Hematopoietic multipotent progenitor cell treated with erythropoietin and hydrocortisone succinate and interleukin-3 and kit ligand, for 17 days (in vitro differentiated cells): ENCODE results near the gene ANKRD52.
"Not testable (repeated sequence)": the region's sequence is repeated elsewhere in the genome, so short reads cannot be mapped to it uniquely, and the experiment has no call there.

ENCODE experiments used
- DNase-seq: peaks from one replicate; pipeline ENCODE4 v3.0.0-alpha.2; 2015; ENCODE audit warnings: low spot score

The ANKRD52 gene

DNA sequence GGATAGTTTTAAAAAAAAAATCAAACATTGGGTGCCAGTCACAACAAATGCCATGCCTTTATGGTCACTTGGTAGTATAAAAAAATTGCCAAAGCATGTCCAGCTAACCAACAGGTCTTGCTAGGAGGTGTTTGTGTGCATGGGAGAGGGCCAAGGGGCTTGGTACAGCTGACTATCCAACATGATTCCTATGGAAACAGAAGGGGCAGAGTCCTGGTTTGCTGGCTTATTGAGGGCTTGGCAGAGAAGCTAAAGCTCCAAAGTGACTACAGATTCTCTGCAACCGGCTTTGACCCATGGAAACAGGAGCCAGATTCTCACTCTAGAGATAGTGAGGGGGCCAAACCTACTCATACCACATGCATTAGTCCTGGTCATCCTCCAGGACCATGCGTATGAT lies 14.3 kb upstream of the ANKRD52 start:
- DNase-seq = not testable (repeated sequence)

DNA sequence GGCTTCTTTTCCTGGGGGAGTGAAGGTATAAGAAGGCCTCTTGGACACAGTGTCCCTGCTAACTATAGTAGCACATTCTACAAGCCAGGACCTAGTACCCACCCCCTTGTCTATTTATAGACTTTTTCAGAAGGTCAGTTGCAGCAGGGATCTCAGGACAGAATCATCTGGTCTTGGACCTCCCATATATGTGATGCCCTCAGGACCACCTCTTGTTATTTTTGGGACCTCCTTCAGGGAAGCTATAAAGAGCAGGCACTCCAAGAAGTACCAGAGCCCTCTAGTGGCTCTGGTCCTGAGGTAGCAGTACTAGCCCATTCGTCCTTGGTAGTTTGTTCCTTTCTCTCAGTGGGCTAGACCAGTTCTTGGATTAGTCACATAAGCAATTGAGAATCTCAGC lies 12.8 kb upstream of the ANKRD52 start:
- peak; percentile 23 for DNase-seq

DNA sequence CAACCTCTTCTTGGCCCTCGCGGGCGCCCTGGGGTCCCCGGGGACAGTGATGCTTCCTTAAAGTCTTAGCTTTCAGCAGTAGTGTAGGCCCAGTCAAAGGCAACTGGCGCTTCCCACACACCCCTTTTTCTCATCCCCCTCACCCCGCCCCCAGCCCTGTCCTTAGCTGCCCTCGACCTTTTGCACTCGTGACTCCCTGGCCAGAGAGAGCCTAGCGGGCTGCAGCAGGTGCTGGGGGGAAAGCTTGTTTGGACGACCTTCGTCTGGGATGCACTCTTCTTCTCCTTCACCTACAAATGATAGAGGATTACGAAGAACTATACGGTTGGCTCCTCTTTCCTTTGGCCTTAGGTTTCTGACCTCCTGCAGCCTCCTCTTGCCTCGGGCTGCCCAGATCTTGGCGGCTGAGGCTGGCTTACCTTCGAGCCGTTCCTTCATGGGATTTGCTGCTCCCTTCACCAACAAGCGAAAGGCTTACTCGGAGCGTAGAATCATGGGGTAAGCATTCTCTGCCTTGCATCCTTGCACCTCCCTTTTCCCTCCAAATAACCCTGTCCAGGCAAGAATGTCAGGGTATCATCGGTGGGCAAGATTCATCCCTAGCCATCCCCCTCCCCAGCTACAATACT lies 9.4 kb upstream of the ANKRD52 start:
- DNase-seq = no peak

DNA sequence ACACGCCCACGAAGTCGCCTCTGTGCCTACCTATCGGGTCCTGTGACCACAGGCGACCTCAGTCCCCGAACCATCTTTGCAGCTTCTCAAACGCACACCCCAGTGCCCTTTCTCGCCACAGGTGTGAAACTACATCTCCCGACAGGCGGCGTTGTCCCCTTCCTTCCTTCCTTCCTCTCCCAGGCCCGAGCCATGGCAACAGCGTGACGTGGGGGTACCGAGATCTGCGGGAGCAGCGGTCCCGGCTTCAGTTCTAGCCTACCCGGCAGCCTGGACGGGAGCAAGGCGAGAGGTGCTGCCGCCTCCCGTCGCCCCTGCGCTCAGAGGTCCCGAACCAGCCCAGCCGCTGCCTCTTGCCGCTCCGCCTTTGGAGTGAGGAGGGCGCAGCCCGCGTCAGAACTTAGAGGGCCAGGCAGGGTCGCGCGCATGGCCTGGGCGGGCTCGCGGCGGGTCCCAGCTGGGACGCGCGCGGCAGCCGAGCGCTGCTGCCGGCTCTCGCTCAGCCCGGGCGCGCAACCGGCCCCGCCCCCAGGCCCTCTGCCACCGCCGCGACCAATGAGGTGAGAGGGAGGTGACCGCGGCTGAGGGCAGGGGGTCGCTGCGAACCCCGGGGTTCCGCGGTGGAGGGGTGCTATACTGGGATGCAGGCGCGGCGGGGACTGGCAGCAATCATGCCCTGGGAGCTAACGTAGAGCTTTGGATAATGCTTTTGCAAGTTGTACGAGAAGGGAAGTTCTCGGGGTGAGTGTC lies 8.7 kb upstream of the ANKRD52 start, which contains the start of gene COQ10A:
Gene COQ10A, plus strand, starts transcription at position 250 of the 750 bp plus-strand sequence. Its CDS starts 177 bp downstream, at position 427.
- peak; percentile 86 for DNase-seq

DNA sequence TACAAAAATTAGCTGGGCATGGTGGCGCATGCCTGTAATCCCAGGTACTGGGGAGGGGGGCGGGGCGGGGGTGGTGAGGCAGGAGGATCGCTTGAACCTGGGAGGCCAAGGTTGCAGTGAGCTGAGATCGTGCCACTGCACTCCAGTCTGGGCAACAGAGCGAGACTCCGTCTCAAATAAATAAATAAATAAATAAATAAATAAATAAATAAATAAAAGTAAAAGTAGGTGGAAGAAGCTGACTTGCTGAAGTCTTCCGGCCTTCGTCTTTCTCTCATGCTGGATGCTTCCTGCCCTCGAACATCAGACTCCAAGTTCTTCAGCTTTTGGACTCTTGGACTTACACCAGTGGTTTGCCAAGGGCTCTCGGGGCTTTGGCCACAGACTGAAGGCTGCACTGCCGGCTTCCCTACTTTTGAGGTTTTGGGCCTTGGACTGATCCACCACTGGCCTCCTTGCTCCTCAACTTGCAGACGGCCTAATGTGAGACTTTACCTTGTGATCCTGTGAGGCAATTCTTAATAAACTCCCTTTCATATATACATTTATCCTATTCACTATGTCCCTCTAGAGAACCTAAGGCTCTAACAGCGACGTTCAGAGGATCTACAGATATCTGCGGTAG lies 8.0 kb upstream of the ANKRD52 start:
- not testable (repeated sequence) for DNase-seq

DNA sequence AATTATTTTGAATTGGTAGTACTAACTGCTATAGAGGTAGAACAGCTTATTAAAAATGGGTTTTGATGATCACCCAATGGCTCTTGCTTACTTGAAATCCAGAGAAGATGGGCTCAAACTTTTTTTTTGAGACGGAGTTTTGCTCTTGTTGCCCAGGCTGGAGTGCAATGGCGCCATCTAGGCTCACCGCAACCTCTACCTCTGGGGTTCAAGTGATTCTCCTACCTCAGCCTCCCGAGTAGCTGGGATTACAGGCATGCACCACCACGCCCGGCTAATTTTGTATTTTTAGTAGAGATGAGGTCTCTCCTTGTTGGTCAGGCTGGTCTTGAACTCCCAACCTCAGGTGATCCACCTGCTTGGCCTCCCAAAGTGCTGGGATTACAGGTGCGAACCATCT lies 4.8 kb upstream of the ANKRD52 start:
- not testable (repeated sequence) for DNase-seq

DNA sequence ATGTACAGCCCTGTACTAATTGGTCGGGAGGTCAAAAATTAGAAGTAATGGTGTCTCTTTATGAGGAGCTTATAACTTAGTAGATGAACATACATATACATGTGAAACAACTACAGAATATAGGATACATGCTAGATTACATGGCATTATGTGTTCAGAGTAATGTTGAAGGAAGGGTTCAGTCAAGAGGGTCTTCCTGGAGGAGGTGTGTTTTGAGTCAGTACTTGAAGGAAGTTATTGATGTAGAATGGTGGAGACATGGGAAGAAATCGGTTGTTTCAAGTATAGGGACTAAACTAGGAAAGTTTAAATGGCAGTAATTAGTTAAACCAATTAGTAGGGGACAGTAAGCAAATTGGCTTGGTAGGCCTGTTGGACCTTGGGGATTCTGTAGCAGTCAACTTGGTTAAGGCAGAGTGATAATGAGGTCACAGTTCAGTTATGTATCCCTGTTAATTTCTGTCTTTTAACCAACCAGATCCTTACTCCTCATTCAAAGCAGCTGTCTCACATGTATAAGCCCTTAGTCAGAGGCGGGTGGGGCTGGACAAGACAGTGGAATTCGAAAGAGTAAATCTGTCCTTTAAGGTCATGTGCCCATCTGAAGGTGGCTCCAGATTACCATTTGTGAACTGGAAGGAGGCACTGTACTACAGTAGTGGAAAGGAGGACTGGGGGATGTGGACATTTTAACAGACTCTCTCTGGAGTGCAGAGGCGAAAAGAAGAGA lies 3.5 kb upstream of the ANKRD52 start:
- DNase-seq = no peak

DNA sequence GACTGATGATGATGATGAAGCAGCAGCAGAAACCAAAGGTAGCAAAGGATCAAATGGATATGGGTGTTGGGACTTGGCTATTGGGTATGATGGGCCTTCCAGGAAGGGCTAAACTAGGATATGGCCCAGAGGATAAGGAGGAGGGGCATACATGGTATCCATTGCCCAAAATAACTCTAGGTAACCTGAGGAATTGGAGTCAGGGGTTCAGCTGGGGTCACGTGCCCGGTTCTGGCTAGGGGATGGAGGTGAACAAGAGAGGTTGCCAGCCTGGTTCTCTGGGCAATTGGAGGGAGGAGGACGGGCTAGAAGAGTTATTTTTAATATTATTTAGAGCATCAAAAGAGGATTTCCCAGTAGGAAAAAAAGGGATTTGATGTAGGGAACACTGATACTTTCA lies 2.7 kb upstream of the ANKRD52 start:
- DNase-seq = no peak

DNA sequence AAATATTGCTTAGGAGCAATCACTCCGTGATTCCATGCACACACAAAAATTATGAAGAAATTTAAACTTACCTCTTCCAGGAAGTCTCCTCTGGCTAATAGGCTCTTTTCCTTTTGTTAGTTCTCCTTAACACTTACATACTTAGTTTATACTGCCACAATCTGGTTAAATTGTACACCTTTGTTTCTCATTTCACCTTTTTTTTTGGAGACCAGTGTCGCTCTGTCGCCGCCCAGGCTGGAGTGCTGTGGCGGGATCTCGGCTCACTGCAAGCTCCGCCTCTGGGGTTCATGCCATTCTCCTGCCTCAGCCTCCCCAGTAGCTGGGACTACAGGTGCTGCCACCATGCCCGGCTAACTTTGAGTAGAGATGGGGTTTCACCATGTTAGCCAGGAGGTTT lies 2.2 kb upstream of the ANKRD52 start:
- DNase-seq = no peak

DNA sequence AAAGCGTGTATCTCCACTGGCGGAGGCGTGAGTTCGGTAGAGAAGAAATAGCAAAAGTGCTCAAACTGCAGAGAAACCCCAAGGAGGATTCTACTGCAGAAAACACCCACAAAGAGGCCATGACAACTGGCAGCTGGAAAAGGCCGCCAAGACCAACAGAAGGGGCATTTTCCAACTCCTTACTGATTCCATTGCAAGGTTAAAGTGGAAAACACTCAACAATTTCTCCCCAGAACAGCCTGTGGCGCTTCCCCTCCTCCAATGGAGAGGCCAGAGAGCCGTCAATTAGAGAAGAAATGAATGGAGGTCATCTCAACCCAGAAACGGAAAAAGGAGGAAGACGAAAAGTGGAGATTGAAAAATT lies 618 bp upstream of the ANKRD52 start:
- DNase-seq = no peak

DNA sequence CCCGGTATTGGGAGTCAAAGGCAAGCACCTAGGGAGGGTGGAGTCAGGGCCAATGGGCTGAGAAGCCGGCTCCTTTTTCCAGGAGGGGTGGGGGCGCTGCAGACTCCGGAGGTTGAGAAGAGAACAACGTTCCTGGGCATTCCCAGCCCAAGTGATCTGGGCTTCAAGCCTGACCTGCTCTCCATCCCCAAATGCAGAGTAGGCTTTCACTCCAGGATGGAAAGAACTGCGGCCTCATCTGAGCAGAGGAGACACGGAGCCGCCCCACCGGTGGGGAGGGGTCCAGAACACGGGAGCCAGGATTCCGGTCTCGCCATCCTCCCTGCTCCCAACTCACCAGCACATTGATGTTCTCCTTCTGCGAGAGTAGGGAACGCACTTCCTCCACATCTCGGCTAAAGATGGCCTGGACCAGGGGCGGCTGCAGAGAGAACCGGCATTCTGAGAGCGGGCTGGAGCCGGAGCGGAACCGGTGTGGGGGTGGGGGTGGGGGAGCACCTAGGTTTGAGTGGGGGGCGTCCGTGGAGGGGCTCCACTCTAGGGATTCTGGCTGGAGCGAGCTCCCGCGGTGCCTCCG lies 605 bp downstream of the ANKRD52 start:
- no peak for DNase-seq

DNA sequence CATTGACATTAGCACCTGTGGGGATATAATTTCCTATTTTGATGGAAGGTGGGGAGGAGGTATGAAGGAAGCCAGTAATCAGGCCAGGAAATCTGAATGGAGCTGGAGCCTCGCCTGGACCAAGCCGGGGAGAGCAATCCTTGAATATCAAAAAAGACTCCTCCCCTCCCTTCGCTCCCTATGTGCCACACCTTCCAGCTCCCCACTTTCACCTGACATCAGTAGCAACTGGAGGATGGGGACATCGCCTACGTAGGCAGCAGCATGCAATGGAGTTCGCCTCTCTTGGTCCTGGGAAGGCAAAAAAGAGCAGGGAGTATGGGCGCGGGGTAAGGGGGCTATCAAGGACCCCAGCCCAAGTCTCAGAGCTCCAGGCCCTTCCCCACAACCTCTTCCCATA lies 1.1 kb downstream of the ANKRD52 start:
- DNase-seq = no peak

DNA sequence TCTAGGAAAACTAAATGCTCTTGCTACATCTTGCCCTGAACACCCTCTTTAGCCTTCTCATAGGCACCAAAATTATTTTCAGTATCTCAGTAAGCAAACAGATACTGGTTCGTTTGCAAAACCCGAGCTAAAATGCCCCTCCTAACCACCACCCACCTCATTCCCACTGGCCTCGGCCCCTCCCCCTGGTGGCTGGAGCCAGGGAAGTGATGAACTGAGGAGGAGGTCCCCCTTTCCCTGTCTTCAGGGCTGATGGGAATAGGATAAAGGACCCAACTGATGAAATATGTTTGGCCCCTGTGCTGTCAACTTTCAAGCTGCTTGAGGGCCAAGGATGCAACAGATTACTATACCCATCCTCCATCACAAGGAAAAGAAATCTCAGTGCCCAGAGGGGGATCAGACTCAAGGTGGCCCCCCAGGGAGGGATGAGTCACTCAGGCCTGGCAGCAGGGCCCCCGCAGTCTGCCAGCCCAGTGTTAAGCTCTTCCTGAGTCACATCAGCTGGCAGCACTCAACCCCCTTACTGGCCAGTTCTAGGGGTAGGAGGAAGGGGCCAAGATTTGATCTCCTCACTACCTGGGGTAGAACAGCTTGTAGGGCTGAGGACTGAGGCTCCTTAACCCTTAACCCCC lies 1.7 kb downstream of the ANKRD52 start:
- DNase-seq = peak; percentile 40

DNA sequence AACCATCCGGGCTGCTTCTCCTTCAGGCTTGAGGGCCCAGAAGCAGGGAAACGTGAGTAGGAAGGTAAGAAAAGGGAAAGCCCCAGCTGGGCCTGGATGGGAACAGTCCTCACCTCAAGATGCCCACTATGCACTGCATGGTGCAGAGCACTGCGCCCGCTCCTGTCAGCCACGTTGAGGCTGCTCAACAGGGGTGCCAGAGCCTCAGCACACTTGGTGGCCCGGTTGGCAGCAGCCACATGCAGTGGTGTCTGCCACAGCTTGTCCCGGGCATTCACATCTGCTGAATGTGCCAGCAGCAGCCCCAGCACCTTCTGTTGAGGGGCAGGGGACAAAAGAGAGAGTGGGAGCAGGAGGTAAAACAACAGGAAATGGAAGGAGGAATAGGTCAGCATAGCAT lies 2.5 kb downstream of the ANKRD52 start:
- DNase-seq = no peak

DNA sequence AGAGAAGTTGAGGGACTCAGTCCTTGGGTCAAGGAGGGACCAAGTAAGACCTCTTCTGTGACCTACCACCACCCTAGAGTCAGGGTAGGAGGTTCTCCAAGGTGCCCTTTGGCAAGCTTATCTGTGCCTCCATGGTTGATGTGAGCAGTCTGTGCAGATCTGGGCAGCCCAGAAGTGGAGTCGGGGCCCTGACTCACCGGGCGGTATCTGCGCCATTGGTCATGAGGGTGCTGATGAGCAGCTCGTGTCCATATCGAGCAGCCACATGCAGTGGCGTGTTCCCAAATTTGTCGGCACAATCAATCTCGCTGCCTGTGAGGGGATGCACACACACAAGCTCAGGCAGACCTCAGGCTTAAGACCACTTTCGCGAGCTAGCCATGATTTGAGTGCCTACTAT lies 5.1 kb downstream of the ANKRD52 start:
- DNase-seq = peak; percentile 73

DNA sequence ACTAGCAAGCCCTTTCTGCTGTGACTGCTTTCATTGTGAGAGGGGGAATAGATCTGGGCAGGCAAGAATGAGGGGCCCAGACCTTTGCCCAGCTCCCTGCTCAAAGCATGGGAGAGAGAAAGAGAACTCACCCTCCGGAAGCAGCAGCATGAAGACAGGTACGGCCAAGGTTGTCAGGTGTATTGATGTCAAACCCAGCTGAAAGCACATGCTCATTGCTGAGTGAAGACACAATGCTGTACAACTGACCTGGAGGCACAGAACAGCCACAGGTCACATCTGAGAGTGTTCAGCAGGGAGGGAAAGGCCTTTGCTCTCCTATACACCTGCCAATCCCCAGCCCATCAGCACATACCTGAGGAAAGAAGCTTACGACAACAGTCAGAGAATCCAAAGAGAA lies 5.5 kb downstream of the ANKRD52 start:
- DNase-seq = no peak

DNA sequence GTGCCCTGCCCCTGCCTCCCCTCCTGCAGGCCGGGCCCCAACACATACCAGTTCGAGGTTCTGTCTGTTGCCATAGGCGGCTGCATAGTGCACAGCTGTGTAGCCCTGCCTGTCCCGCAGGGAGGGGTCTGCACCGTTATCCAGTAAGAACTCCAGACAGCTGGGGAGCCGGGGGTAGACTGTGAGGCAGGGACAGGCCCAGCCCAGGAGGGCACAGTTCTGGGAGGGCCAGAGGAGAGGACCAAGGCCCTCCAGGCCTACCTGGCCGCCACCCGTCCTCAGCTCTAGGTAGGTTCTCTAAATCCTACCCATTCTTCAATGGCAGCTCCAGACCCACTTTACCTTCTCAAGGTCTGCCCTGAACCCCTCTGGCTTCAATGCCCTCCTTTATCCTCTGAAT lies 9.5 kb downstream of the ANKRD52 start:
- DNase-seq = no peak

DNA sequence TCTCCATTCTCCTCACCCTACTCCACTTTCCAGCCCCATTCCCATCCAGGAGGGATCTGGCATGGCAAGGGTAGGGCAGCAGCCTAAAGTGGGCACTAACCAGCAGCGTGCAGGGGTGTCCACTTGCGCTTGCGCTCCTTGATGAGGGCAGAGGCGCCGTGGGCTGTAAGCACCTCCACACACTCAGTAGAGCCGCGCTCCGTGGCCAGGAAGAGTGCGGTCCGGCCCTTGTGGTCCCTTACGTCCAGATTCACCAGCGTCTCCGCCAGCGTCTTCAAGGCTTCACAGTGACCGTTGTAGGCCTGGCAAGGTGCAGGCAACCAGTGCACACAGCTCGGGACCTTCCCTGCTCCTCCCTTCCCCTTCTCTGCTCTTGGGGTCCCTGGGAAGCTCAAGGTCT lies 10.3 kb downstream of the ANKRD52 start:
- DNase-seq = no peak

DNA sequence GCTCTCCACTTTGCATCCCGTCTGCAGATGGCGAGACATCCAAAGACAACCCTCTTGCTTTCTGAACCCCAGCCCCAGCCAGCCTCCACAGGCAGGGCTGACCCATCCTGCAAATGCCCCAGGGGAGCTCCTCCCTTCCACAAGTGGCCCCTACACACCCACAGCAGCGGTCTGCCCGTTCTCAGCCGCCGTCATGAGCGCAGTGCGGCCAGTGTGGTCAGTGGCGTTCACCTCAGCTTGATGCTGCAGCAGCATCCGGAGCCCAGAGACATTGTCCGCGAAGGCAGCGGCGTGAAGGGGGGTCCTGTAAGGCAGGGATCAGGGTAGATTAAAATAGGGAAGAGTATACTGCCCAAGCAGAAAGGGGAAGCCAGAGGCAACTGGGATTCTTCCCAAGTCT lies 13.7 kb downstream of the ANKRD52 start:
- DNase-seq = no peak

DNA sequence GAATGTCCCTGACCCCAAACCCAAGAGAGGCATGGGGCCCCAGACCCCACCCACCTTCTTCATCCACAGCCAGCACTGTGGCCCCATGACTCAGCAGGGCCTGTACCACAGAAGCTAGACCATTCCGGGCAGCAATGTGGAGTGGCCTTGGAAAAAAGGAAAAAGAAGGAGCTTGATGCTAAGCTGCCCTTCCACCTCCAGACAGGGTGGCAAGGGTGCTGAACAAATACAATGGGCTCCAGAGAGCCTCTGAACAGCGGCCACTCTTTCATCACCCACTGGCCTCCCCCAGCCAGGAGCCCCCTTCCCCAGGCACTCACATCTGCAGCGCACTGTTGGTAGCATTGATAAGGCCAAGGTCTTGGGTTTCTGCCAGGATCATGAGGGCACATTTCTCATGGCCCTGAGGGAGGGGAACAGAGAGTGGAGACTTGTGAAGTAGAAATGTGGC lies 14.4 kb downstream of the ANKRD52 start:
- DNase-seq = peak; percentile 83

DNA sequence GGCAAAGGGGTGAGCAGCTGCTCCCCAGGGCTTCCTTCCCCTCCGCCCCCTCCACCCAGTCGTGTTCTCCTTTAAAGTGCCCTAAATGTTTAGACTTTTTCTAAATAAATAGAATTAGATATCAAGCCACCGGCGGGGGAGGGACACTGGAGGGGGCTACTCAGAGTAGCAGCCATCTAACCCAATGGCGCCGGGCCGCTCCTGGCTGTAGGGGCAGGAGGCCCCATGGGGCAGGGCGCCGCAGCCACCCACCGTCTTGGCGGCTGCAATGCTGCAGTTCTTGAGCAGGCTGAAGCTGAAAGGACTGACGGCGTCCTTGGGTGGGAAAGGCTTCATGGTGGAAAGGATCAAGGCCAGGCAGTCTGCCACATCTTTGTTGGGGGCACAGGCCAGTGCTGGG lies 15.2 kb downstream of the ANKRD52 start:
- no peak for DNase-seq
